Measurements from ENCODE around the gene KLHL3. TPM values are rescaled to one million over a fixed set of nuclear protein-coding genes. Genes with fewer than 3 reads are reported as not detected.

KLHL3 gene
- total RNA-seq, 2 experiments from 2014 or later, result 3.0 to 3.4 TPM

- Mint-ChIP-seq H3K27ac (no peak overlapping the region), H3K36me3 (peaks cover 6% of the 10 kb centered on the region), H3K4me3 (no peak overlapping the region), H3K4me1 (ENCODE audit: low read depth) (no peaks in the 10 kb centered on the region), H3K27me3 (no peaks in the 10 kb centered on the region), H3K9me3 (no peaks in the 10 kb centered on the region)
- no peak for DNase-seq
- ChIA-PET POLR2A (no interaction called here), CTCF (interaction anchor here (1.5 kb wide), 1 partner anchor 25 kb away, joined by 5 read pairs; no protein-coding TSS in a partner anchor)
- intact Hi-C loops (cut with micrococcal nuclease), result no loop called here
Observed at GRCh38 chr5:137684761-137685160, 51.1 kb downstream of the KLHL3 start.

DNA sequence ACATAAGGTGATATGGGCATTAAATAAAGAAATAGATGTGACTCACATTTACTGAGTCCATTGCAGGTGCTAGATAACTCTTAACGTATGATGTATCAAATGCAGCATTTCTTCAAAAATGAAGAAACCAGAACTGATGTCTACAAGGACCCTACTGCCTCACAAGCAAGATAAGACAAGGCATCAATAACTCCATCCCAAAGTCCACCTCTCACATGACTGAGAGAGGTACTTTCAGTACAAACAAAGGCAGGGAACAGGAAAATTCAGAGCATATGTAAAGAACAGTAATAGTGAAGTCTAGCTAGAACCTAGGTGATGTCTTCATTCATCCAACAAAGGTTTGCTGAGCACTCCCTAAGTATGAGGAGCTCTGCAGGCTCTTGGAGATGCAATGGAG lies 54.7 kb downstream of the KLHL3 start:
- Mint-ChIP-seq H3K4me3 (no peak overlapping the region), H3K9me3 (no peaks in the 10 kb centered on the region), H3K27ac (no peak overlapping the region), H3K36me3 (peaks cover 5% of the 10 kb centered on the region), H3K4me1 (ENCODE audit: low read depth) (no peaks in the 10 kb centered on the region), H3K27me3 (no peaks in the 10 kb centered on the region)
- POLR2A ChIA-PET, result no interaction called here
- no peak for DNase-seq
- CTCF ChIA-PET, result no interaction called here
- intact Hi-C loops (cut with micrococcal nuclease), result no loop called here

GRCh38 chr5:137679910-137680309 lies 56.0 kb downstream of the KLHL3 start:
- Mint-ChIP-seq H3K27me3 (no peaks in the 10 kb centered on the region), H3K36me3 (peaks cover 5% of the 10 kb centered on the region), H3K4me3 (no peak overlapping the region), H3K27ac (no peak overlapping the region), H3K9me3 (no peaks in the 10 kb centered on the region), H3K4me1 (ENCODE audit: low read depth) (no peaks in the 10 kb centered on the region)
- no peak for DNase-seq
- POLR2A ChIA-PET, result no interaction called here
- CTCF ChIA-PET, result interaction anchor here (1.0 to 1.2 kb wide), 2 partner anchors 20 to 50 kb away, joined by 3 to 5 read pairs; no protein-coding TSS in a partner anchor
- intact Hi-C loops (cut with micrococcal nuclease), result no loop called here

DNA sequence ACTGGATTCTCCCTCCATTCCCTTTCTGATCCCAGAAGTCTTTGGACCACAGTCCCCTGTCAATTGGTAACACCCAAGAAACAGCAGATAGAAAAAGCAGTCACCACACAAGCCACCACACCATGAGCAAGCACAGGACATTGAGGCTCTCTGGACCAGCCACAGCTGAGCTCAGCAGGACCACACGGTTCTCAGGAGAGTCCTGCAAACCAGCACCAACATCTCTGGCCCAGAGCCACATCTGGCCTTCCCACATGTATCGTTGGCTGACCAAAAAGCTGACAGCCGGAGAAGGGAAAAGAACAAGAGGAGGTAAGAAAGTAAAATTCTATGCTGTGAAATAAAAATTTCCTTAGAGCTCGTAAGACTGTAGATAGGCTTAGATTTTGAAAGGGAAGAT lies 56.7 kb downstream of the KLHL3 start:
- Mint-ChIP-seq H3K36me3 (peaks cover 5% of the 10 kb centered on the region), H3K4me3 (no peak overlapping the region), H3K9me3 (no peaks in the 10 kb centered on the region), H3K27me3 (no peaks in the 10 kb centered on the region), H3K4me1 (ENCODE audit: low read depth) (no peaks in the 10 kb centered on the region), H3K27ac (no peak overlapping the region)
- POLR2A ChIA-PET, result no interaction called here
- no peak for DNase-seq
- CTCF ChIA-PET, result interaction anchor here (1.0 to 1.2 kb wide), 2 partner anchors 19 to 50 kb away, joined by 3 to 5 read pairs; no protein-coding TSS in a partner anchor
- intact Hi-C loops (cut with micrococcal nuclease), result no loop called here

- DNase-seq, result no peak
- no peaks in the 10 kb centered on the region for H3K4me1 Mint-ChIP-seq (ENCODE audit: low read depth)
- no peak overlapping the region for H3K27ac Mint-ChIP-seq
- peaks cover 2% of the 10 kb centered on the region for H3K36me3 Mint-ChIP-seq
- intact Hi-C loops (cut with micrococcal nuclease), result no loop called here
- no peak overlapping the region for H3K4me3 Mint-ChIP-seq
- no peaks in the 10 kb centered on the region for H3K9me3 Mint-ChIP-seq
- CTCF ChIA-PET, result interaction anchor here (6.8 kb wide), 1 partner anchor 13 kb away, joined by 47 read pairs; no protein-coding TSS in a partner anchor
- no peaks in the 10 kb centered on the region for H3K27me3 Mint-ChIP-seq
- POLR2A ChIA-PET, result interaction anchor here (1.3 kb wide), 1 partner anchor 13 kb away, joined by 3 read pairs; no protein-coding TSS in a partner anchor
Observed at GRCh38 chr5:137672881-137673280, 63.0 kb downstream of the KLHL3 start.

GRCh38 chr5:137672001-137672400 lies 63.9 kb downstream of the KLHL3 start:
- intact Hi-C loops (cut with micrococcal nuclease), result no loop called here
- no peaks in the 10 kb centered on the region for H3K4me1 Mint-ChIP-seq (ENCODE audit: low read depth)
- CTCF ChIA-PET, result interaction anchor here (2.4 to 6.8 kb wide), 2 partner anchors 12 to 71 kb away, joined by 8 to 47 read pairs; no protein-coding TSS in a partner anchor
- no peak for DNase-seq
- no peak overlapping the region for H3K4me3 Mint-ChIP-seq
- H3K27ac Mint-ChIP-seq, result no peak overlapping the region
- H3K36me3 Mint-ChIP-seq, result no peaks in the 10 kb centered on the region
- no peaks in the 10 kb centered on the region for H3K27me3 Mint-ChIP-seq
- POLR2A ChIA-PET, result interaction anchor here (1.3 kb wide), 1 partner anchor 12 kb away, joined by 3 read pairs; no protein-coding TSS in a partner anchor
- H3K9me3 Mint-ChIP-seq, result no peaks in the 10 kb centered on the region

DNA sequence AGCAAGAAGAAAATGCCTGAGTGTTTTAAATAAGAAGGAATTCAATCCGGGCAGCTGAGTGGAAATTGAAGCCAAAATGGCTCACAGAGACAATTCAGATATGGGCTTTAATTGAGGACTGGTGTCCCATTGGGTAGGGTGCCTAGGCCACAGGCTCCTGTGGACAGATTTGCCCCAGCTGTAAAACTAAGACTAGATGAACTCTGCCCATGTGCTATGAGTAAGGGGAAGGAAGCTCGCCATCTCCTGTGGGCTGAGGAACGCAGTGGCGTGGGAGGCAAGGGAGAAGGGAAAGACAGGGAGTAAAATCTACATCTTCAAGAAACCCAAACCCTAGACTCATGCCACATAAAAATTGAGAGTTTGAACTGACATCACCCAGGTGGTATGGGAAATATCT lies 66.1 kb downstream of the KLHL3 start:
- H3K36me3 Mint-ChIP-seq, result no peaks in the 10 kb centered on the region
- CTCF ChIA-PET, result interaction anchor here (4.3 to 6.8 kb wide), 2 partner anchors 10 to 72 kb away, joined by 41 to 47 read pairs; no protein-coding TSS in a partner anchor
- no peaks in the 10 kb centered on the region for H3K9me3 Mint-ChIP-seq
- H3K4me3 Mint-ChIP-seq, result no peak overlapping the region
- POLR2A ChIA-PET, result no interaction called here
- H3K4me1 Mint-ChIP-seq (ENCODE audit: low read depth), result peaks cover 17% of the 10 kb centered on the region
- no peaks in the 10 kb centered on the region for H3K27me3 Mint-ChIP-seq
- H3K27ac Mint-ChIP-seq, result no peak overlapping the region
- intact Hi-C loops (cut with micrococcal nuclease), result no loop called here
- DNase-seq, result no peak

DNA sequence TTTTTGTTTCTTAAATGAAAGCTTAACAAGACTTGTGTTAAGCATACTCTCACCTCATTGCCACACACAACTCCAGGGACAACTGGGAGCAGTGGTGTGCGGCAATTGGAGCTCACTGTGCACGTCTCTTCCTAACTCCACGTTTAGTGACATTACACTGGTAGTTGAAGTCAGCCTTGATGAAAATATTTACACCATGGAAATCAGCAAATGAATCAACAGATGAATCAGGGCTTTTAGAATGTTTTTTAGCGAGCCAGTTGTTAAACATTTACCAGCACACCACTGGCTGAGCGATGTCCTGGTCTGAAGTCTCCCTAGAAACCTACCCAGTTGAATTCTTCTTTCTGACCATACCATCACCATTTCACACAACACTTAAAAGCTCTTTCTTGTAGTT lies 67.3 kb downstream of the KLHL3 start:
- ChIA-PET CTCF (interaction anchor here (4.3 to 6.8 kb wide), 2 partner anchors 8 to 73 kb away, joined by 41 to 47 read pairs; no protein-coding TSS in a partner anchor), POLR2A (interaction anchor here (0.6 kb wide), 1 partner anchor 26 kb away, joined by 3 read pairs; no protein-coding TSS in a partner anchor)
- Mint-ChIP-seq H3K4me1 (ENCODE audit: low read depth) (peaks cover 17% of the 10 kb centered on the region), H3K27ac (no peak overlapping the region), H3K36me3 (no peaks in the 10 kb centered on the region), H3K9me3 (no peaks in the 10 kb centered on the region), H3K27me3 (no peaks in the 10 kb centered on the region), H3K4me3 (no peak overlapping the region)
- no peak for DNase-seq
- intact Hi-C loops (cut with micrococcal nuclease), result no loop called here

- DNase-seq, result no peak
- Mint-ChIP-seq H3K4me3 (no peak overlapping the region), H3K27me3 (no peaks in the 10 kb centered on the region), H3K27ac (no peak overlapping the region), H3K4me1 (ENCODE audit: low read depth) (peaks cover 17% of the 10 kb centered on the region), H3K9me3 (no peaks in the 10 kb centered on the region), H3K36me3 (no peaks in the 10 kb centered on the region)
- CTCF ChIA-PET, result interaction anchor here (1.1 to 4.3 kb wide), 5 partner anchors 31 to 84 kb away, joined by 3 to 41 read pairs (median 10); partner anchors contain the start of gene KLHL3
- intact Hi-C loops (cut with micrococcal nuclease), result no loop called here
- POLR2A ChIA-PET, result no interaction called here
Observed at GRCh38 chr5:137667341-137667740, 68.5 kb downstream of the KLHL3 start.

DNA sequence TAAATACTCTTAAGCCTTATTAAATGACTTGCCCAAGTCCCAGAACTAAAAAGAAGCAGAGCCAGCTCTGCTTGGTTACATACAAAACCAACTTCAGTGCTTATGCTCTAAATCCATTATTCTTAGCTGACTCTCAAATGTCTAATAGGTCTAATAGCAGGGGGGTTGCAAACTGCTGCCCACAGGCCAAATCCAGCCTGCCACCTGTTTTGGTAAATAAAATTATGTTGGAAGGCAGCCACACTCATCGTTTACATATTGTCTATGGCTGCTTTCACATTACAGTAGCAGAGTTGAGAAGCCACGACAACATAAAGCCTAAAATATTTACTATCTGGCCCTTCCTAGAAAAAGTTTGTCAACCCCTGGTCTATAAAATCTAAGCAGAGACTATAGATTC lies 69.0 kb downstream of the KLHL3 start:
- H3K9me3 Mint-ChIP-seq, result no peaks in the 10 kb centered on the region
- H3K4me3 Mint-ChIP-seq, result no peak overlapping the region
- DNase-seq, result no peak
- no peaks in the 10 kb centered on the region for H3K27me3 Mint-ChIP-seq
- POLR2A ChIA-PET, result interaction anchor here (0.9 to 1.3 kb wide), 3 partner anchors 29 to 403 kb away, joined by 3 to 4 read pairs (median 4); partner anchors contain the start of gene HNRNPA0
- peaks cover 17% of the 10 kb centered on the region for H3K4me1 Mint-ChIP-seq (ENCODE audit: low read depth)
- peak overlapping the region; percentile 77 for H3K27ac Mint-ChIP-seq
- no peaks in the 10 kb centered on the region for H3K36me3 Mint-ChIP-seq
- intact Hi-C loops (cut with micrococcal nuclease), result loop anchor here (1.0 kb wide), 1 partner anchor 29 kb away; no protein-coding TSS in a partner anchor
- CTCF ChIA-PET, result interaction anchor here (1.0 to 4.3 kb wide), 6 partner anchors 25 to 85 kb away, joined by 3 to 41 read pairs (median 9); partner anchors contain the start of gene KLHL3

DNA sequence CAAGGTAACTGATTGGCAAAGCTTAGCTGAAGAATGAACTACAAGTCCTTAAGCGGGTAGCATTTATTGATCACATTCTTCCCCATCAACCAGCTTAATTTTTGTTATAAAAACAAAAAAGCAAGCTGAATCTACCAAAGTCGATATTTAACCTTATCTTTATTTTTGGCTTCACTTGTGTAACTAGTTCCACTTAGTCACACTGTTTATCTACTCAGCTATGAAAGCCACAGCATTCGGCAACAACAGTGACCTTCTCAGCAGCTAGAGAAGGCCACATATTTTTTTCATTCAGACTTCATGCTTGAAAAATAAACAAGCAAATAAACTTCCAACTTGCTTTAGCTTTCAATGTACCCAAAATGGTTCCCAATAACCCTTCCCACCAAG lies 69.4 kb downstream of the KLHL3 start:
- Mint-ChIP-seq H3K36me3 (no peaks in the 10 kb centered on the region), H3K9me3 (no peaks in the 10 kb centered on the region), H3K27ac (peak overlapping the region; percentile 77), H3K4me3 (no peak overlapping the region), H3K4me1 (ENCODE audit: low read depth) (peaks cover 17% of the 10 kb centered on the region), H3K27me3 (no peaks in the 10 kb centered on the region)
- no peak for DNase-seq
- ChIA-PET POLR2A (interaction anchor here (0.9 to 1.3 kb wide), 4 partner anchors 29 to 403 kb away, joined by 3 to 5 read pairs (median 4); partner anchors contain the start of genes HNRNPA0 and KLHL3), CTCF (interaction anchor here (1.0 to 4.3 kb wide), 7 partner anchors 9 to 85 kb away, joined by 3 to 41 read pairs (median 8); partner anchors contain the start of gene KLHL3)
- intact Hi-C loops (cut with micrococcal nuclease), result loop anchor here (1.0 kb wide), 1 partner anchor 30 kb away; no protein-coding TSS in a partner anchor

GRCh38 chr5:137665678-137666460 lies 70.0 kb downstream of the KLHL3 start:
- POLR2A ChIA-PET, result interaction anchor here (0.9 to 1.3 kb wide), 4 partner anchors 30 to 404 kb away, joined by 3 to 5 read pairs (median 4); partner anchors contain the start of genes HNRNPA0 and KLHL3
- intact Hi-C loops (cut with micrococcal nuclease), result loop anchor here (1.0 kb wide), 1 partner anchor 30 kb away; no protein-coding TSS in a partner anchor

More at GRCh38 chr5:137665678-137666460, 70.0 kb downstream of the KLHL3 start:
- Mint-ChIP-seq H3K4me1 (ENCODE audit: low read depth) (peaks cover 17% of the 10 kb centered on the region), H3K27me3 (no peaks in the 10 kb centered on the region), H3K36me3 (no peaks in the 10 kb centered on the region), H3K9me3 (no peaks in the 10 kb centered on the region), H3K27ac (peak overlapping the region; percentile 77), H3K4me3 (no peak overlapping the region)
- DNase-seq, result peak; percentile 66
- CTCF ChIA-PET, result interaction anchor here (1.0 to 4.3 kb wide), 7 partner anchors 8 to 86 kb away, joined by 3 to 41 read pairs (median 8); partner anchors contain the start of gene KLHL3
